BE2C (cell line): ENCODE data around the gene CC2D1B.

Source experiments
- DNase-seq: peaks from one replicate; pipeline ENCODE4 v3.0.0-alpha.2; 2020
- H3K27me3 ChIP-seq: fragments of 250-450 bp; sonication (Bioruptor Pico); 2 replicates; pipeline ENCODE4 v1.5.1; 2020; ENCODE audit warnings: mild to moderate bottlenecking
- H3K36me3 ChIP-seq: fragments of 250-450 bp; sonication (Bioruptor Pico); 2 replicates; pipeline ENCODE4 v1.5.1; 2020; ENCODE audit warnings: mild to moderate bottlenecking
- H3K4me1 ChIP-seq: fragments of 250-450 bp; sonication (Bioruptor Pico); 2 replicates; pipeline ENCODE4 v1.5.1; 2020
- H3K4me3 ChIP-seq: 2 replicates; pipeline ENCODE4 v1.5.1; 2011; ENCODE audit warnings: low read depth, low read length
- H3K9me3 ChIP-seq: fragments of 250-450 bp; sonication (Bioruptor Pico); 2 replicates; pipeline ENCODE4 v1.5.1; 2020
- CTCF ChIP-seq: IDR thresholded peaks from 2 replicates; pipeline ENCODE4 v1.5.1; 2012; ENCODE audit warnings: mild to moderate bottlenecking, low read depth, low read length

CC2D1B gene

GRCh38 chr1:52345252-52345651, 20.8 kb downstream of the CC2D1B start:
- no peaks in the 10 kb centered on the region for H3K36me3 ChIP-seq
- DNase-seq, result no peak
- H3K27me3 ChIP-seq, result no peaks in the 10 kb centered on the region
- no peaks in the 10 kb centered on the region for H3K4me1 ChIP-seq
- H3K4me3 ChIP-seq, result no peak overlapping the region
- H3K9me3 ChIP-seq, result no peaks in the 10 kb centered on the region
- TF ChIP-seq CTCF, result no peak

- no peak for TF ChIP-seq CTCF
- Histone ChIP-seq H3K9me3 (no peaks in the 10 kb centered on the region), H3K4me3 (no peak overlapping the region), H3K27me3 (no peaks in the 10 kb centered on the region), H3K4me1 (no peaks in the 10 kb centered on the region), H3K36me3 (no peaks in the 10 kb centered on the region)
- no peak for DNase-seq
These were observed 22.0 kb downstream of the CC2D1B start for GRCh38 chr1:52343979-52344378.

- Histone ChIP-seq H3K9me3 (no peaks in the 10 kb centered on the region), H3K27me3 (no peaks in the 10 kb centered on the region), H3K36me3 (no peaks in the 10 kb centered on the region), H3K4me3 (no peak overlapping the region), H3K4me1 (no peaks in the 10 kb centered on the region)
- no peak for TF ChIP-seq CTCF
- no peak for DNase-seq
These were observed 24.2 kb downstream of the CC2D1B start for GRCh38 chr1:52341655-52342260.

- no peak for TF ChIP-seq CTCF
- no peaks in the 10 kb centered on the region for H3K9me3 ChIP-seq
- H3K4me1 ChIP-seq, result no peaks in the 10 kb centered on the region
- no peak for DNase-seq
- no peak overlapping the region for H3K4me3 ChIP-seq
- H3K27me3 ChIP-seq, result no peaks in the 10 kb centered on the region
- no peaks in the 10 kb centered on the region for H3K36me3 ChIP-seq
These were observed 28.6 kb downstream of the CC2D1B start for GRCh38 chr1:52337439-52337838.

GRCh38 chr1:52334906-52335528, 31.0 kb downstream of the CC2D1B start:
- no peak for TF ChIP-seq CTCF
- no peaks in the 10 kb centered on the region for H3K36me3 ChIP-seq
- DNase-seq, result no peak
- H3K27me3 ChIP-seq, result no peaks in the 10 kb centered on the region
- H3K4me1 ChIP-seq, result no peaks in the 10 kb centered on the region
- H3K4me3 ChIP-seq, result no peak overlapping the region
- no peaks in the 10 kb centered on the region for H3K9me3 ChIP-seq

GRCh38 chr1:52332411-52332810, 33.6 kb downstream of the CC2D1B start:
- no peak for TF ChIP-seq CTCF
- H3K4me1 ChIP-seq, result no peaks in the 10 kb centered on the region
- no peaks in the 10 kb centered on the region for H3K27me3 ChIP-seq
- H3K4me3 ChIP-seq, result no peak overlapping the region
- H3K36me3 ChIP-seq, result no peaks in the 10 kb centered on the region
- DNase-seq, result no peak
- no peaks in the 10 kb centered on the region for H3K9me3 ChIP-seq
